ENCODE results near the gene VPS39.

DNA sequence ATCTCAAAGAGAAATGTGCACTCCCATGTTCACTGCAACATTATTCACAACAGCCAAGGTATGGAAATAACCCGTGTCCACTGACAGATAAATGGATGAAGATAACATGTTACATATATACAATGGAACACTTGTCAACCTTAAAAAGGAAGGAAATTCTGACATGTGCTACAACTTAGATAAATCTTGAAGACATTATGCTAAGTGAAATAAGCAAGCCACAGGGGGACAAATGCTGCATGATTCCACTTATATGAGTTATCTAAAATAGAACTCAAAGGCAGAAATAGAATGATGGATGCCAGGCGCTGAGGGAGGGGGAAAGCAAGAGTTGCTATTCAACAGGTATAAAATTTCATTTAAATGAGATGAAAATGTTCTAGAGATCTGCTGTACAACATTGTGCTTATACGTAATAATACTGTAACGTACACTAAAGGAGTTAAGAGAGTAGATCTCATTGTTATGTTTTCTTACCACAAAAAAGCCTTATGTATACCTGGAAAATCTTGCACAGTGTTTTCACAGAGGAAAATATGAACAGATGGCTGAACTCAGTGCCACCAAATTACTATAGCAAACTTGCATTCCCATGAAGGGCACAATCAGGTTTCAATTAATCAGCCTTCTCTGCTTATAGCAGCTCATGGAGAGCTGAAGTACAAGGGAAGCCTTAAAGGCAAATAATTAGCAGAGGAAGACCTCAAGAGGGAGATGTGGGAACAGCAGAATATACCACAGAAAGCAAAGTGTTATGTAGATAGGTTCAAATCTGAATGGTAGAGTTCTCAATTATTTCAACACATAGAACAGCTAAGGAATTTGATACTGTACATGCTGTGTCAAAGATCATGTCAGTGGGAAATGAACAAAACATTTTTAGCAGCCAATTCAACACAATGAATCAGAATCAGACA lies 8.1 kb upstream of the VPS39 start:
- TF ChIP-seq POLR2AphosphoS5 (IDR thresholded peaks at IDR 0.05) (no peak), POLR2A (IDR thresholded peaks at IDR 0.05) (no peak)
- TF ChIP-seq, protein P1, sequence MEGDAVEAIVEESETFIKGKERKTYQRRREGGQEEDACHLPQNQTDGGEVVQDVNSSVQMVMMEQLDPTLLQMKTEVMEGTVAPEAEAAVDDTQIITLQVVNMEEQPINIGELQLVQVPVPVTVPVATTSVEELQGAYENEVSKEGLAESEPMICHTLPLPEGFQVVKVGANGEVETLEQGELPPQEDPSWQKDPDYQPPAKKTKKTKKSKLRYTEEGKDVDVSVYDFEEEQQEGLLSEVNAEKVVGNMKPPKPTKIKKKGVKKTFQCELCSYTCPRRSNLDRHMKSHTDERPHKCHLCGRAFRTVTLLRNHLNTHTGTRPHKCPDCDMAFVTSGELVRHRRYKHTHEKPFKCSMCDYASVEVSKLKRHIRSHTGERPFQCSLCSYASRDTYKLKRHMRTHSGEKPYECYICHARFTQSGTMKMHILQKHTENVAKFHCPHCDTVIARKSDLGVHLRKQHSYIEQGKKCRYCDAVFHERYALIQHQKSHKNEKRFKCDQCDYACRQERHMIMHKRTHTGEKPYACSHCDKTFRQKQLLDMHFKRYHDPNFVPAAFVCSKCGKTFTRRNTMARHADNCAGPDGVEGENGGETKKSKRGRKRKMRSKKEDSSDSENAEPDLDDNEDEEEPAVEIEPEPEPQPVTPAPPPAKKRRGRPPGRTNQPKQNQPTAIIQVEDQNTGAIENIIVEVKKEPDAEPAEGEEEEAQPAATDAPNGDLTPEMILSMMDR (IDR thresholded peaks at IDR 0.05), result no peak
